Stimulated activated CD8-positive, alpha-beta memory T cell treated with anti-CD3 and anti-CD28 coated beads, Interleukin-7, amount 100 ng/mL, for 48 hours (primary cell): ENCODE data around the gene COL16A1.

ENCODE experiments used
- DNase-seq, 2 donors: peaks; one replicate each; pipeline ENCODE4 v3.0.0-alpha.2; 2020; ENCODE audit warnings: low read depth in 1 of 2; ENCODE audit errors: extremely low read depth in 1 of 2

The COL16A1 gene

DNA sequence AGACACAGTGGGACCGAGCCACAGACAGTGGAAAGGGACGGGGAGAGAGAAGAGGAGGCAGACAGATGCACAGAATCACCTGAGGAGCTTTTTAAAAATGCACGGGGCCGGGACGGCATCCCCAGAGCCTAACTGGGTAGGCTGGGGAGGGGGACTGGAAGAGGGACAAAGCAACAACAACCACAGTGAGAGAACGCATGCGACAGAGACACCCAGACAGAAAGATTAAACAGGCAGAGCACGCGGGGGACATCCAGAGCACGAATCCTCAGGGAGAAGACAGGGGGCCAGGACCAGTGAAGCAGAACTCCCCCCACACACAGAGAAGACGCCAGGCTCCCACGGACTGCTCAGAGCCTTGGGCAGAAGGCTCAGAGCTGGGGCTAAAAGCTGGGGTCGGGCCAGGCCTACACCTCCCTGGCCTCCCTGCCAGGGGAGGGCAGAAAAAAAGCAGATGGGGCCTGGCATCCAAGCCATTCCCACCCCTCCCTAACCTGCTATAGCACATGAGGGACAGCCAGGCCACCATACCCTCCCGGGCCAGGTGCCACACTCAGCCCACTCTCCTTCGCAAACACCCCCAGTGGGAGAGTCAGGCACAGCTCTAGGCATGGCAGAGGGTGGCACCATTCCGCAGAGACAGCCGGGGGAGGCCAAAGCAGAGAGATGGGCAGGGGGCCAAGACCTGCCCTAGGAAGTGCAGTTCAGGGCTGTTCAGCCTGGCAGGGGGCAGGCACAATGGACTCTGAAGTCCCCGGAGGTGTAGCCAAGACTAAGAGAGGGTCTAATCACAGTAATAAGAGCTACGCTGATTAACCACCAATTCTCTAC is 29.8 kb upstream of the COL16A1 start:
- DNase-seq = no peak

DNA sequence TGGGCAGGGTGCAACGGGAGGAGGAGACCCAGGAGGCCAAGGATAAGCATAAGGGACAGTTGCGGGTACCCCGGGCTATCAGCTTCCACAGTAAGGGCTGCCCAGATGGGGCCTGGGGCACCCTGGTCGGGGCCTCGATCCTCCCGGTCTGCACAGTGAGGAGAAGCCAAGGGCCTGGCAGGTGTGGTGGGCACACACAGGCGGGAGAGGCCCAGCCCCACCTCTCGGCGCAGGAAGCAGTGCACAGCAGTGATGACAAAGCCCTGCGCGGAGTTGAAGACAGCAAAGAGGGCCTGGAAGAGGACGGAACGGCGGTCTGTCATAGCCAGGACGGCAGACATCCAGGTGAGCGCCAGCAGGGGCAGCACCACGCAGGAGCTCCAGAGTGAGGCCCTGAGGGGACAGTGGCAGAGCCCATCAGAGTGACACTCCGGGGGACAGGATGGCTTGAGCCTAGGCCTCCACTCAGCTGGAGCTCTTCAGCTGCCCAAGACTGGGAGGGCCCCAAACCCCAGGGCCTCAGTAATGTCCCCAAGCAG is 29.0 kb upstream of the COL16A1 start:
- DNase-seq = no peak

DNA sequence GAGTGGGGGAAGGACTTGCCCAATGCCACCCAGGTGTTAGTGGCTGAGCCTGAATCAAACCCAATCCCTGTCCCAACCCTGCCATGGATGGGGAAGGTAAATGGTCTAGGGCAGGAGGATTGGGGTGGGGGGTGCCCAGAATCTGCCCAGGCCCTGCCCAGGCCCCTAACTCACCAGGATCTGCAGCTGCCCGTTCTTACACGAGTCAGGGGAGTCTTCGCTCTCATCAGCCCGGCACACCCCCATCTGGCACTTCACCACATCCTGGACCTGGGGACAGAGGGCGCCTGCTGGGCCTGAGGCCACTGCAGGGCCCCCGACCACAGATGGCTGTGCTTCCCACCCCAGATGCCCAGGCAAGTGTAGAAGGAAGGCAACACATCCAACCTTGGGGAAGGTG is 28.5 kb upstream of the COL16A1 start:
- no peak for DNase-seq

DNA sequence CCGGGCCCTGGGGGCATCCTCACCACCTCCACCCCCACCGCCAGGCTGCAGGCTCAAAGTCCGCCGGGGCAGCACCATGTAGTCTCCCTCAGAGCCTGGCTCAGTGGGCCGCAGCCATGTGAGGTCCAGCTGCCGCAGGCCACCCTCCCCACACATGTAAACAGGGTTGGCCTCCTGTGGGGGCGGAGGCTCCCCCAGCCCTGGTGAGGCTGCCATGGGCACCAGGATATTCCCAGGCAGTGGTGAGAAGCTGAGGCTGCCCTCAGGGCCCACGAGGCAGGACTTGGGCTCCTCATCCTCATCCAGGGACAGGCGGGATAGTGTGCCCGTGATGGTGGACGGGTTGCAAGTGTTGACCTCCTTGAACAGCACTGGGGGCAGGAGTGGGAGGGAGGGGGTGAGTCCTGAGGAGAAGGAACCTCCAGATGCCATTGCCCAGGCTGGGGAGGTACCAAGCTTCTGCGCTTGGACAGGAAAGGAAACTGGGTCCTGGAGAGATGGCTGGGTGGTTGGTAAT is 27.3 kb upstream of the COL16A1 start:
- DNase-seq = no peak

DNA sequence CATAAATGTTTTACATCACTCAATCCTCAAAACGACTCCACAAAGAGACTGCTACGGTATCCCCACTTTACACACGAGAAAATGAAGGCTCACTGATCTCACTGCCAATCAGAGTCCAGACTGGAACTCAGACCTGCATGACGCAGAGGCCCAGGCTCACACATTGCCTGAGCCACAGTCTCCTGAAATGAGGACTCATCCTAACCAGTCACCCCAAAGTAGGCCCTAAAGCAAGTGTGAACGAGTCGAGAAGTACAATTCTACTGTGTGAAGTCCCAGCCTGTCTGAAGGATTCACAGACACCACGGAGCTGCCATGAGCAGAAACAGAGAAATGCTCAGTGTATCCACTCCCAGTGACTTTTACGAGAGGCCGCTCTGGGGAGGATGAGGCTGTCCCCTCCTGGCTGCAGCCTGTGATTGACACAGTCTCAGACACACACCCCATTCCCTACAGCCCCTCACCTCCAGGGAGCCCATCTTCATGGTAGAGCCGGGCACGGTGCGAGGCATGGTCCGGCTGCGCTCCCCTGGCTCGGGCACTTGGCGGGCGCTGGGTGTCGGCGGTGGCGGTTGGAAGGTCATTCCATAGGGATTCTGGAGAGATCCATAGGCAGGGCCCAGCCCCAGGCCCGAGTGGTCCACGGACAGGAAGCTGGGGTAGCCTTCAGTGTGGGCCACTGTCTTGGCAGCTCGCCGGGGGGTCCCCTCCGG is 26.7 kb upstream of the COL16A1 start:
- DNase-seq = no peak

DNA sequence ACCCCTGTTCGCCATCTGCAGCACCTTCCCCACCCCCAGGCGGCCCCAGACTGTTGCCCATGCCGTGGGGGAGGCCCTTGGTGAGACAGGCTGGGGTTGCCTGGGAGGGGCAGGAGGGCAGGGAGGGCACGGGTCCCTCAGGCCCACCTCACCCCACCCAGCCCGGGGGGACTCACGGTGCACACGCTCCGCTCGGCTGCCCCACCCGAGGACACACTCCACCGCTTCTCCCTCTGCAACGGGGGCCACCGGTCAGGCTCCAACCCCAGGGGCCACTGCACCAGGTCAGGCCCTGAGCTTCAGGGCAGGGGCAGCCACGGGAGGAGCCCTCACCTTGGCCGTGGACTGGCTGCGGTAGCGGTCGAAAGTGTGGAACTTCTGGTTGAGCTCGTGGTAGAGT is 24.0 kb upstream of the COL16A1 start:
- no peak for DNase-seq

DNA sequence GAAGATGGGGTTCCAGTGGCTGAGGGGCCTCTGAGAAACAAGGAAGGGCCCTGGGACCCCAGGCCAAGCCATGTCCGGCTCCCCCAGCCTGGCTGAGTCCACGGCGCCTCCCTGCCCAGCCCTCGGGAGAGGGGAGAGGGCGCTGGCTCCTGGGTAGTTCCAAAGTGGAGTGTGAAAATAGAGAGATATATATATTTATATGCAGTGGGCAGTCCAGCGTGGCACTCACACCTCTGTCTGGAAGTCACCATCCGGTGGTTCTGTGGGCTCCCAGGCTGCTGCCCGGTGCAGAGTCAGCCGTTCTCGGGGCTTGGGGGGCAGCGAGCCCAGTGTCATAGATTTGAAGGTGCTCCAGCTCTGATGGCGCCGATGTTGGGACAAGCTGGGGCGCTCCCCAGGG is 23.4 kb upstream of the COL16A1 start:
- DNase-seq = no peak

DNA sequence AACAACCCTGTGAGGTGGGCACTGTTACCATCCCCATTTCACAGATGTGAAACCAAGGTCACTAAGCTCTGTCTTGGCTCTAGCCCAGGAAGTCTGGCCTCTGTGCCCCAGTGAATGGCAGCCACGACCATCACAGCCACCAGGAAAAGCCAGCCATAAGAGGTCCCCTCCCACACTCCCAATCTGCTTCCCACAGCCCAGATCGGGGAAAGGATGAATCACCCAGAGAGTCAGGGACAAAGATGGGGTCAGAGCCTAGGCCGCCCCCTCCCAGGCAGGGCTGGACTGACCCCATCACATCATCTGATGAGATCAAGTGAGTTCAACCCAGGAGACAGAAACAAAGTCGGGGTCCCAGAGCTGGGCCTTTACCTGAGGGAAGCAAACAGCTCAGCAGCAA is 22.9 kb upstream of the COL16A1 start:
- no peak for DNase-seq

DNA sequence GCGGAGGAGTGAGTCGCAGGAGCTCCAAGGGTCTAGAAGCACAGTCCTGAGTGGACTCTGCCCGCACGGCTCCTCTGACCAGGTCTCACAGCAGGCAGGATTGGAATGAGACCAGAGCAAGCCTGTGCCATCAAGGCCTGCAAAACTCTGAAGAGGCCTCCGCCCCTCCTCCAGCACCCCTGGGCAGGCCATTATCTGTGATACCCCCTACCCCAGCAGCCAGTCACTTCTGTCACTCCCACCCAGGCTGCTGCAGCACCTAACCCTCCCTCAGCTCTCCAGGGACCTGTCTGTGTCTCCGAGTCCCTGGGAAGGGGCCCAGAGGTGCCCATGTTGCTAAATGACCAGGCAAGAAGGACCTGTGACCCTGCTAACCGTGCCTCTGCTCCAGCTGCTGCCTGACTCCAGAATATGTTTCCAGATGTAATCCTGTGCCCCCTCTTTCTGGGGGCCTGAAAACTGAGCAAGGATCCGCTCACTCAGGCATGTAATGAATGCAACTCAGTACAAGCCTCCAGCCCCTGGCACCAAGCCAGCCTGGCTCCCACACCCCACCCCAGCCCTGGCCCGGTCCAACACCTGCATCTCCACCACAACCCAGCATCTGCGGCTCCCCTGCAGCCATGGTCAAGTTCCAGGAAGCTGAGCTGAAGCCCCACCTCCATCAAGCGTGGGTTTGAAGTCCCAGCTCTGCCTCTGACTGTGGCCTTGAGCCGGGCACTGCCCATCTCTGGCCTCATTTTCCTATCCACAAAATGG is 22.1 kb upstream of the COL16A1 start:
- no peak for DNase-seq

DNA sequence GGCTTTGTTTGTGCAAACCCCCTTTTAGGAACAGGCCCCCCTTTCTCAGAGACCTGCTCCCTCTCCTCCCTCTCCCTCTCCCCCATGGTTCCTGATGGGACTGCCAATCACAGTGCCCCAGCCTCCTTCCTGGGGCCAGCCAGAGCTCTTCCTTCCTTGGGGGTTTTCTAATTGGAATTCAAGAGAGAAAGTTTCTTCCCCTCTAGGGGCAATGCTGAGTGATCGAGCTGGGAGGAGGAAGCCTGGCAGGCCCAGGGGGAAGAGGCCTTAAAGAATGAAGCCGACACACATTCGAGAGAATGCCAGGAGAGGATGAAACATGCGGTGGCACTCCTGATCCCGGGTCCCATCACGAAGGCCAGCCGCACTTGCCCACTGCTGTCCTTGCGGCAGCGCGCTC is 21.3 kb upstream of the COL16A1 start:
- DNase-seq = no peak

DNA sequence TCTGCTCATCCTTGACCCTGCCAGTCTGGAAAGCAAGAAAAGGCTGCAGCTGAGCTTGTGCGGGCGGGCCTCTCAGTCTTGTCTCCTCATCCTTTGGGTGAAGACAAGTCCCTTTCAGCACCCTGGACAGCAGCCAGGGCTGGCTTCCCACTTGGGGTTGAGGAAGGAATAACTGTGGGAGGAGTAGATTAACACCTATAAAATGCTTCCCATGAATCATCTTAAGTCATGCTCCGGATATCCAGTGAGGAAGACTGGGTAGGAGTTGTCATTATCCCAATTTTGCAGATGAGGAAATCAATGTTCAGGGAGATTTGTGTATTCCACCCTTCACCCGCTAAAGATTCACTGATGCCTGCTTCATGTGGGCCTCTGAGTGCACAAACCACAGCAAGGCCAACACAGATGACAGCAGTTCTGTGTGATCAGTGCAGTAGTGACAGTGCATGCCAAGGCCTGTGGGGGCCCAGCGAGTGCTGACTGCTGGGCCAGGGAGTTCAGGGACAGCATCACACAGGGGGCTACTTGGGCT is 20.1 kb upstream of the COL16A1 start:
- DNase-seq = no peak

DNA sequence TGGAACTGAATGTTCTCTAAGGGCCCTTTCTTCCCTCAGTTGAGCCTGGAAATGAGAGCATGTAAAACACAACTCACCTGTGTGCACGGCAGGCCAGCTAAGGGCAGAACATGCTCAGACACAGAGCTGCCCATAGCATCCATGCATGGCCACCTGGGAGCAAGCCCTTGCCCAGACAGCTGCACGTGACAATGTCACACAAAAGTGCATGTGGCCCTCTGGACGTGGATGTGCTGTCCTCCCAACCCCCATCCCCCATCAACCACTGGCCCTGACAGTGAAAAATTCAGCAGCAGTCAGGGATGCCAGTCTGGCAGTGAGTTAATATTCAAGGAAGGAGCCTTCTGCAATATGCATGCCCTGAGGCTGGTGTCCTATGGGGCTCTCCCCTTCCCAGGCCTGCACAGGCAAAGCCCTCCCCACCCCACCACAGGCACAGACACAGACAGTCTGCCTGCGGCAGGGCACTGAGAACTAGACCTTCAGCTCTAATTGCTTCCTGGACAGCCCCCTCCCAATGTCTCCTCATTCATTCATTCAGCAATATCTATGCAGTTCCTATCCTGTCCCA is 14.6 kb upstream of the COL16A1 start:
- DNase-seq = no peak

DNA sequence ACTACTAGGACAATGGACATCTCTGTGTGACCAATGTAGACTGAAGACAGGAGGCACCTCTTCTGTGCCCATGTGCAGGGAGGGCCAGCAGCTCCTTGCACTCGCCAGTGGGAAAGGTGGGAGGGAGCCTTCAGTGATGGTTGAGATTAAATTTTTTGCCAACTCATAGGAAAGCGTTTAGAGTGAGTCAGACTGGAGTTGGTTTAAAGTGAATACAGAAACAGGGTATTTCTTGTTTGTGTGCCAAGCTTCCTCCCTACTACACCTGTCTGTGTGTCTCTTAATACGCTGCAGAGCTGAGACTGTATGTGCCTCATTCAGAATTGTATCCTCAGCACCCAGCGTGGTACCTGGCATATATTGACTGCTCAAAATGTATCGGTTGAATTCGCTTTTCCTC is 13.5 kb upstream of the COL16A1 start:
- no peak for DNase-seq

DNA sequence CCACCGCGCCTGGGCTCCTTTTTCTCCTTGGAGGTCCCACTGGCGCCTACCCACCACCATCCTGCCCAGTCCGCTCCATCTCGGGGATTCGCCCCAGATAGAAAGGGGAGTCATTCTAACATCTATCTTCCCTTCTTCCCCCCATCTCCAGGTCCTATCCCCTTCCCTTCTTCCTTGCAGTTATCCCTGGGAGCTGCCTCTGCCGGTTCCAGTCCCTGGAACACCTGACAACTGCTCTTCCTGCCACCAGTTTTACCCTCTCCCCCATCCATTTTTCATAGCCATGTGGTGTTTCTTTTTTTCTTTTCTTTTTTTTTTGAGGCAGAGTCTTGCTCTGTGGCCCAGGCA is 12.0 kb upstream of the COL16A1 start:
- DNase-seq = no peak

DNA sequence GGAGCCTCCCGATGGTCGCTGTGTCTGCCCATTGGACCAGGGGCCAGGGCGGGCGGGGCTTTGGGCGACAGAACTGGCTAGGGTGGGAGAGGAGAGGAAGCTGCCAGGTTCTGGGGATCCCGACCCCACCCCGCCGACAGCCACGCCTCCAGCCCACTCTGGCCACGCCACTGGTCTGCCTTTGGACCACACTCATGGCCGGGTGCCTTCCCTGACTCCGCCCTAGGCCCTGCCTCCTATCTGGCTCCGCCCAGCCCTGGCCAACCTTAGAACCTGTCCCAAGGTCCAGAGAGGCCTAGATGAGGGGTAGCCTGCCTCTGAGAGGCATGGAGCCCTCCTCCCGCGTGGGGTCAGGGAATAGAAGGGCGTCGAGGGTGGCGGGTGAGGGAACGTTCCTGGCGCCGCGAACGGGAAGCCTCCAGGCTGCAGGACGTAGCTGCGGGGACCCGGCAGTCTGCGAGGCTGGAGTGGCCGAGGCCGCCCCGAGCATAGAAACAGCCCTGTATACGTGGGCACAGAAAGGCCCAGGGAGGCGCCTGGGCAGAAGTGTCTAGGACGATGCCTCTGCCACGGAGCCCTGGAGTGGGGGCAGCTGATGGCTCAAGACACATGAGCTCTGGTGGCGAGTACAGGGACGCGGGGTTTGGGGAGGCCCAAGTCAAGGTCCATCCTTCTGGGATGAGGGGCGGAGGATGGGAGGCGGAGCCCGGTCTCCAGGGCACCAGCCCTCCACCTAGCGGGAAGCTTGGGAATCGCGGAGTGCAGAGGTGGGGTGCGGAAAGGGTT is 11.5 kb upstream of the COL16A1 start:
- no peak for DNase-seq

DNA sequence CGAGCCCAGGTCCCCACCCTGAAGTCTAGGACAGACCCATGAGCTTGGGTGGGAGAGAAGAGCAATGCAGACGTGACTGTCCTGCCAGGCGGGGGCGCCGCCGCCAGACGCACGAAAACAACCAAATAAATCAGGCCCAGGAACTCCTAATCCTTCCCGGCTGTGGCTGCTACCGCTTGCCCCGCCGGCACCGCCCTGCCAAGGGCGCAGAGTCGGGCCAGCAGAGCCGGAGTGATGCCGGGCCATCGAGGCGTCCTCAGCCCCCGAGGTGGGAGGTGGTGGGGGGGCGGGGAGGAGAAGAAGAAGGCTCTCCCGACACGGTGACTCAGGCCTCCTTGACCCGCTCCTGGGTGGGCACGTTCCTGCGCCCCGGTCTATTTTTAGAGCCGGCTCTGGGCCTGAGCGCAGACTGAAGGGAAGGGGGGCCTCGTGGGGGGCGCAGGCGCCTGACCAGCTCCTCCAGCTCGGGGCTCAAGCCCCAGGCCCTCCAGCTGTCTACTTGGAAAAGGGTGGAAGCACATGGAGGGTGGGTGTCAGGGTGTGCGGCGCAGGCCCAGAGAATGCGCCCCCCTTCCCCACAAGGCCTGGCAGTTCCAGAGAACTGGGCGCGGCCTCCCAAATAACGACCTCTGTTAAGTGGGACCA is 10.7 kb upstream of the COL16A1 start:
- no peak for DNase-seq

DNA sequence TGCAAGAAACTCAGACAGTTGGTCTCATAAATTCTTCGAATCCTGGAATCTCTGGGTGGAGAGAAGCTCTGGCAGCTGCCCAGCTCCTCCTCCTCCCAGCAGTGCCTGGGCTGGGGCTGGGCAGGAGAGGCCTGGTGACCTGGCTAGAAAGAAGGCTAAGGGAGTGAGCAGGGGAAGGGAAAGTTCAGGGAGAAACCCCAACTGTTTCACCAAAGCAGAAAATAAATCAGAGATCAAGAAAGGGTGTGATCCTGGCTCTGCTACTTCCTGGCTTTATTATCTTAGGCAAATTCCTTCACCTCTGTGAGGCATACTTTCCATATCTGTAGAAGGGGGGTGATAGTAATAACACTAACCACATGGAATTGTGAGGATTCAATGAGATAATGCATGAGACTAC is 8.8 kb upstream of the COL16A1 start:
- no peak for DNase-seq

DNA sequence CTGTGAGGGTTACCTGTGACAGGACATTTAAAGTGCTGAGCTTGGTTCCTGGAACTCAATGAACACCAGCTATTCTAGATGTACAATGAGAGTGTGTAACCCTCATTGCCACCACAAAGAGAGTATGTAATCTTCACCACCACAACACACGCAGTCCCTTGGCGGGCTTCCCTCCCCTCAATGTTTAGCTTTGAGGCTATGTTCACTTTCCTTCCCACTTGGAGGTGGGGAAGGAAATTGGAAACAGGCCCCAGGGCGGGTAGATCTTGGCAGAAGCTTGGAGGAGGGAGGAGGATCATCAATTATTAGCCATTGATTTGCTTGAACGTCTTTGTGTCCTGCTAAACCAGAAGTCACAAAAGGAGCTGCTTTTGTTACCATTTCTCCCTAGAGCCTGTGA is 8.3 kb upstream of the COL16A1 start:
- no peak for DNase-seq

DNA sequence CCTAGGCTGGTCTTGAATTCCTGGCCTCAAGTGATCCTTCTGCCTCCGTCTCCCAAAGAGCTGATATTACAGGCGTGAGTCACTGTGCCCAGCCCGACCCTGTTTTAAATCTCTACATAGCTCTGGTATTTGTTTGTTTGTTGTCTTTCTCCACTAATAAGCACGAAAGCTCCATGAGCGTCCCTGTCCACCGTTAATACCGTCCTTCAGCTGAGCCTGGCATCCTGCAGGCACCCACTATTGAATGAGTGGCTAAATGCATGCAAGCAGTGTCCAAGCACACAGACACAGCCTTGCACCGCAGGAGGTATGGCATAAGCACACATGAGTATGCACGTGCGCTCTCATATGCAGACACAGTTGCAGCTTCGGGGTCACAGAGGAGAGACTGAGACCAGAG is 4.5 kb upstream of the COL16A1 start:
- no peak for DNase-seq

DNA sequence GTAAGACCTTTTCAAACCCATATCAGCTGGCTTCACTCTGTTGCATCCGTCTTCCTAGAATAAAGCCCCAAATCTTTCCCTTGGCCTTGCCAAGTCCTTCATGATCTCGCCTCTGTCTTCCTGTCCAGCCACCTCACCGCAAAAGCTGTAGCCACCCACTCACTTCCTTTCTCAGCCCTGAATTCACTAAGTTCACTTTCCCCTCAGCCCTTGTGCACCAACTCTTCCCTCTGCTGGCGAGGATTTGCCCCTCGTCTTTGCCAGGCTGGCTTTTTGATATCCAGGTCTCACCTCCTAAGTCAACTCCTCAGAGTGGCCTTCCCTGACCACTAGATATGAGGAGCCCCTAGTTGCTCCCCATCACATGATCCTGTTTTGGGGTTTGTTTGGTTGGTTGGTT is 3.9 kb upstream of the COL16A1 start:
- no peak for DNase-seq
